Activated naive CD4-positive, alpha-beta T cell treated with anti-CD3 and anti-CD28 coated beads, Interleukin-2, amount 50 U/mL, for 16 hours (primary cell): ENCODE results near the gene AGXT2.
"Not testable (repeated sequence)": the region's sequence is repeated elsewhere in the genome, so short reads cannot be mapped to it uniquely, and the experiment has no call there.

Experiments used
- DNase-seq: peaks from one replicate; pipeline ENCODE4 v3.0.0-alpha.2; 2020

Gene AGXT2

GRCh38 chr5:35010676-35011075 is 37.1 kb downstream of the AGXT2 start:
- DNase-seq, result no peak

GRCh38 chr5:35009657-35010056 is 38.1 kb downstream of the AGXT2 start:
- no peak for DNase-seq

- DNase-seq, result no peak
Observed at GRCh38 chr5:35009019-35009418, 38.7 kb downstream of the AGXT2 start.

- DNase-seq, result no peak
Observed at GRCh38 chr5:35004771-35005170, 43.0 kb downstream of the AGXT2 start.

GRCh38 chr5:35004200-35004599 is 43.5 kb downstream of the AGXT2 start:
- DNase-seq, result no peak

GRCh38 chr5:35003018-35003957 is 44.5 kb downstream of the AGXT2 start:
- DNase-seq, result peak; percentile 52

- no peak for DNase-seq
Observed at GRCh38 chr5:35002459-35002858, 45.3 kb downstream of the AGXT2 start.

GRCh38 chr5:35001842-35002241 is 45.9 kb downstream of the AGXT2 start:
- no peak for DNase-seq

- DNase-seq, result no peak
Observed at GRCh38 chr5:34998058-34998789, 49.5 kb downstream of the AGXT2 start.

GRCh38 chr5:34996261-34996660 is 51.5 kb downstream of the AGXT2 start:
- no peak for DNase-seq

- DNase-seq, result no peak
Observed at GRCh38 chr5:34993951-34994350, 53.8 kb downstream of the AGXT2 start.

GRCh38 chr5:34991486-34992238 is 56.1 kb downstream of the AGXT2 start:
- DNase-seq, result no peak

GRCh38 chr5:34986965-34987364 is 60.8 kb downstream of the AGXT2 start:
- DNase-seq, result no peak

- DNase-seq, result no peak
Observed at GRCh38 chr5:34982823-34983222, 64.9 kb downstream of the AGXT2 start.

GRCh38 chr5:34978681-34979080 is 69.1 kb downstream of the AGXT2 start:
- no peak for DNase-seq

GRCh38 chr5:34977934-34978613 is 69.7 kb downstream of the AGXT2 start:
- DNase-seq, result no peak

- DNase-seq, result no peak
Observed at GRCh38 chr5:34976347-34976746, 71.4 kb downstream of the AGXT2 start.

- not testable (repeated sequence) for DNase-seq
Observed at GRCh38 chr5:34971655-34972054, 76.1 kb downstream of the AGXT2 start.

GRCh38 chr5:34970552-34970951 is 77.2 kb downstream of the AGXT2 start:
- DNase-seq, result no peak

GRCh38 chr5:34968258-34968657 is 79.5 kb downstream of the AGXT2 start:
- no peak for DNase-seq

- DNase-seq, result no peak
Observed at GRCh38 chr5:34967540-34967939, 80.2 kb downstream of the AGXT2 start.

GRCh38 chr5:34959323-34959722 is 88.4 kb downstream of the AGXT2 start:
- no peak for DNase-seq
